Liver (tissue), 9 donors: ENCODE data around the gene MAP3K12. TPM values are rescaled to one million over a fixed set of nuclear protein-coding genes. Genes with fewer than 3 reads are reported as not detected.

Source experiments
- DNase-seq: peaks from one replicate; pipeline ENCODE4 v3.0.0-alpha.2; 2017; ENCODE audit warnings: low spot score
- H3K27ac ChIP-seq, 2 donors: one replicate each; pipeline ENCODE4 v1.7.0; 2013; ENCODE audit warnings: inconsistent platforms in 2 of 2, low read length in 2 of 2, control low read depth in 1 of 2, low read depth in 1 of 2, mild to moderate bottlenecking in 1 of 2
- H3K27me3 ChIP-seq, 4 donors: one replicate each; pipeline versions ENCODE4 v1.6.1 to v1.7.0; 2013; ENCODE audit warnings: low read length in 3 of 4, inconsistent platforms in 1 of 4, mild to moderate bottlenecking in 1 of 4, moderate library complexity in 1 of 4; ENCODE audit not compliant: control insufficient read depth in 4 of 4, insufficient read depth in 4 of 4
- H3K36me3 ChIP-seq, 4 donors: one replicate each; pipeline versions ENCODE4 v1.6.1 to v1.7.0; 2013; ENCODE audit warnings: low read length in 3 of 4, mild to moderate bottlenecking in 3 of 4, low read depth in 1 of 4, moderate library complexity in 1 of 4; ENCODE audit not compliant: control insufficient read depth in 4 of 4, insufficient read depth in 3 of 4
- H3K4me1 ChIP-seq, 4 donors: one replicate each; pipeline versions ENCODE4 v1.6.1 to v1.7.0; 2013; ENCODE audit warnings: low read length in 3 of 4, mild to moderate bottlenecking in 3 of 4, moderate library complexity in 1 of 4; ENCODE audit not compliant: control insufficient read depth in 4 of 4, insufficient read depth in 4 of 4
- H3K4me3 ChIP-seq, 3 donors: one replicate each; pipeline versions ENCODE4 v1.6.1 to v1.7.0; 2013; ENCODE audit warnings: low read length in 3 of 3, control low read depth in 1 of 3, low read depth in 1 of 3, mild to moderate bottlenecking in 1 of 3
- H3K9ac ChIP-seq, 2 donors: one replicate each; pipeline ENCODE4 v1.7.0; 2013; ENCODE audit warnings: low read length in 2 of 2, mild to moderate bottlenecking in 2 of 2, moderate library complexity in 2 of 2, control low read depth in 1 of 2, low read depth in 1 of 2
- H3K9me3 ChIP-seq, 4 donors: one replicate each; pipeline versions ENCODE4 v1.6.1 to v1.7.0; 2013; ENCODE audit warnings: low read length in 3 of 4; ENCODE audit not compliant: control insufficient read depth in 4 of 4
- EGR1 ChIP-seq, 2 donors: IDR thresholded peaks; 2 replicates each; pipeline ENCODE4 v1.6.1; 2016 to 2018; ENCODE audit warnings: antibody characterized with exemption in 2 of 2, low read depth in 2 of 2
- FOXA2 ChIP-seq: IDR thresholded peaks from 2 replicates; pipeline ENCODE4 v1.6.1; 2016; ENCODE audit warnings: antibody characterized with exemption
- HNF4A ChIP-seq, 2 donors: conservative IDR thresholded peaks; 2 replicates each; pipeline ENCODE4 v1.6.1; 2016; ENCODE audit warnings: antibody characterized with exemption in 2 of 2, mild to moderate bottlenecking in 2 of 2
- JUND ChIP-seq, 2 donors: IDR thresholded peaks; 2 replicates each; pipeline ENCODE4 v1.6.1; 2016; ENCODE audit warnings: antibody characterized with exemption in 2 of 2
- NR2F2 ChIP-seq: IDR thresholded peaks from 2 replicates; pipeline ENCODE4 v1.6.1; 2016; ENCODE audit warnings: antibody characterized with exemption
- RAD21 ChIP-seq, 2 donors: IDR thresholded peaks; 2 replicates each; pipeline ENCODE4 v1.6.1; 2016; ENCODE audit warnings: antibody characterized with exemption in 2 of 2, mild to moderate bottlenecking in 2 of 2
- RXRA ChIP-seq, 2 donors: IDR thresholded peaks; 2 replicates each; pipeline ENCODE4 v1.6.1; 2017 to 2018; ENCODE audit warnings: antibody characterized with exemption in 2 of 2, mild to moderate bottlenecking in 1 of 2
- SP1 ChIP-seq: IDR thresholded peaks from 2 replicates; pipeline ENCODE4 v1.6.1; 2018; ENCODE audit warnings: antibody characterized with exemption, mild to moderate bottlenecking
- TAF1 ChIP-seq: conservative IDR thresholded peaks from 2 replicates; pipeline ENCODE4 v1.6.1; 2016; ENCODE audit warnings: antibody characterized with exemption, mild to moderate bottlenecking
- YY1 ChIP-seq: IDR thresholded peaks from 2 replicates; pipeline ENCODE4 v1.6.1; 2016; ENCODE audit warnings: antibody characterized with exemption, mild to moderate bottlenecking
- WGBS: extraction: QIAGEN DNeasy Blood & Tissue Kit; methylation state at CpG from one replicate; pipeline ENCODE4 v1.1.7; 2013; 5-methylcytosine and 5-hydroxymethylcytosine counted together
- polyA plus RNA-seq, 2 donors: library from polyadenylated mRNA; stranded (reverse) in 1 of 2; unstranded in 1 of 2; fragments of 200-250 nt in 1 of 2; fragments of >200 nt in 1 of 2; fragmentation: Nextera tagmentation in 1 of 2; extraction: Ambion mirVana in 1 of 2; gene quantifications; one replicate each; pipeline versions ENCODE4 v1.2.1 to v1.2.3, GENCODE V29; 2013 to 2015
- total RNA-seq, 2 donors: library from RNA; depleted of rRNA; stranded (reverse); fragments of >200 nt; gene quantifications; one replicate each; pipeline ENCODE4 v1.2.3, GENCODE V29; 2014
- TF ChIP-seq, protein P1 (sequence below): fragments of 150-350 bp; IDR thresholded peaks from 2 replicates; pipeline ENCODE4 v1.5.1; 2017; ENCODE audit warnings: improper control_type of control experiment, low read depth, low read length; ENCODE audit not compliant: missing input control
- TF ChIP-seq, protein P2 (sequence below): IDR thresholded peaks from 2 replicates; pipeline ENCODE4 v1.6.1; 2016; ENCODE audit warnings: antibody characterized with exemption, mild to moderate bottlenecking
- TF ChIP-seq, protein P3 (sequence below): IDR thresholded peaks from 2 replicates; pipeline ENCODE4 v1.6.1; 2016; ENCODE audit warnings: antibody characterized with exemption
- donor health status: healthy.
- donor health status: healthy.
- donor health status: healthy.
- donor health status: healthy.
- donor health status: healthy.

MAP3K12 gene
- total and polyA plus RNA-seq, 4 donors: 0.53 to 2.4 (median 1.5) TPM

DNA sequence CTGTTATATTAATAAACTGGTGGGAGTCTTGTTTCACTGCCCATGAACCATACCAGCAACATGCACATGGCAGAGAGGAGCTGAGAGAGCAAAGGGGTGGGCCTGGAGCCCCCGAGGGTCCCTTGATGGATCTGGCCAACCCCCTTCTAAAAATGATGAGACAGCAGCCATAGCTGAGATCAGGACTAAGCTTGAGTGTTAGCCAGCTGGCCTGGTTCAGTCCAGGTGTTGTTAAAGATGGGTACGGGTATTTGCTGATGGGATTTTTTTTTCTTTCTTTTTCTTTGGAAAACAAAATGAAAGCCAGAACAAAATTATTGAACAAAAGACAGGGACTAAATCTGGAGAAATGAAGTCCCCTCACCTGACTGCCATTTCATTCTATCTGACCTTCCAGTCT lies 31.4 kb downstream of the MAP3K12 start:
- no peak for DNase-seq
- TF ChIP-seq HNF4A (conservative IDR thresholded peaks at IDR 0.05) (no peak), RXRA (IDR thresholded peaks at IDR 0.05) (no peak)
- H3K4me1 ChIP-seq: peaks cover 0 to 4% (median 1%) of the 10 kb centered on the region in 4 donors

DNA sequence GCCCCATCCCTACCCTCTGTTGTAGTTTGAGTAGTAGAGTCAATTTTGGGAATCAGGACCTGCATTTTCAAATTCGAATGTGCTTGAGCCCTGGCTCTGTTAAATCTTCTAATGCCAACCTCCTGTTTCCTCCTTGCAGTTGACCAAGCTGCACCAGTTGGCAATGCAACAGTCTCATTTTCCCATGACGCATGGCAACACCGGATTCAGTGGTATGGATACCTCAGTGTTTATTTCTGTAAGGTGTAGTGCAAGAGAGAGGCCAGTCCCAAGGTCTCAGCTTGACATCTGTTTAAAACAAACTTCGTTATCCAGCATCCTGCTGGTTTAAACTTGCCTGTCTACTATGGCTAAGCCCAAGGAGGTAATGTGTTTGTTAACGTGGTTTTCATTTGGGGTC lies 32.2 kb downstream of the MAP3K12 start:
- Histone ChIP-seq H3K36me3 (peaks cover 32 to 98% (median 89%) of the 10 kb centered on the region in 4 donors), H3K27ac (no peak overlapping the region), H3K9ac (no peak overlapping the region), H3K4me1 (peaks cover 0 to 6% (median 3%) of the 10 kb centered on the region in 4 donors), H3K9me3 (no peaks in the 10 kb centered on the region), H3K27me3 (no peaks in the 10 kb centered on the region), H3K4me3 (no peak overlapping the region)
- TF ChIP-seq NR2F2 (no peak), HNF4A (conservative IDR thresholded peaks at IDR 0.05) (no peak), TAF1 (no peak), RXRA (IDR thresholded peaks at IDR 0.05) (no peak), EGR1 (IDR thresholded peaks at IDR 0.05; ENCODE audit: low read depth in 2 of 2) (no peak)
- TF ChIP-seq, protein P1, sequence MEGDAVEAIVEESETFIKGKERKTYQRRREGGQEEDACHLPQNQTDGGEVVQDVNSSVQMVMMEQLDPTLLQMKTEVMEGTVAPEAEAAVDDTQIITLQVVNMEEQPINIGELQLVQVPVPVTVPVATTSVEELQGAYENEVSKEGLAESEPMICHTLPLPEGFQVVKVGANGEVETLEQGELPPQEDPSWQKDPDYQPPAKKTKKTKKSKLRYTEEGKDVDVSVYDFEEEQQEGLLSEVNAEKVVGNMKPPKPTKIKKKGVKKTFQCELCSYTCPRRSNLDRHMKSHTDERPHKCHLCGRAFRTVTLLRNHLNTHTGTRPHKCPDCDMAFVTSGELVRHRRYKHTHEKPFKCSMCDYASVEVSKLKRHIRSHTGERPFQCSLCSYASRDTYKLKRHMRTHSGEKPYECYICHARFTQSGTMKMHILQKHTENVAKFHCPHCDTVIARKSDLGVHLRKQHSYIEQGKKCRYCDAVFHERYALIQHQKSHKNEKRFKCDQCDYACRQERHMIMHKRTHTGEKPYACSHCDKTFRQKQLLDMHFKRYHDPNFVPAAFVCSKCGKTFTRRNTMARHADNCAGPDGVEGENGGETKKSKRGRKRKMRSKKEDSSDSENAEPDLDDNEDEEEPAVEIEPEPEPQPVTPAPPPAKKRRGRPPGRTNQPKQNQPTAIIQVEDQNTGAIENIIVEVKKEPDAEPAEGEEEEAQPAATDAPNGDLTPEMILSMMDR: no peak
- WGBS: 76% methylated on average over 5 of the region's 5 CpGs
- DNase-seq: no peak

More for the DNA sequence above, 31.4 kb downstream of the MAP3K12 start:
- WGBS: 78% methylated on average over 2 of the region's 2 CpGs
- H3K9me3 ChIP-seq: no peaks in the 10 kb centered on the region
- no peak overlapping the region for H3K4me3 ChIP-seq
- peaks cover 30 to 98% (median 88%) of the 10 kb centered on the region in 4 donors for H3K36me3 ChIP-seq
- H3K9ac ChIP-seq: no peak overlapping the region
- H3K27ac ChIP-seq: no peak overlapping the region
- H3K27me3 ChIP-seq: no peaks in the 10 kb centered on the region

DNA sequence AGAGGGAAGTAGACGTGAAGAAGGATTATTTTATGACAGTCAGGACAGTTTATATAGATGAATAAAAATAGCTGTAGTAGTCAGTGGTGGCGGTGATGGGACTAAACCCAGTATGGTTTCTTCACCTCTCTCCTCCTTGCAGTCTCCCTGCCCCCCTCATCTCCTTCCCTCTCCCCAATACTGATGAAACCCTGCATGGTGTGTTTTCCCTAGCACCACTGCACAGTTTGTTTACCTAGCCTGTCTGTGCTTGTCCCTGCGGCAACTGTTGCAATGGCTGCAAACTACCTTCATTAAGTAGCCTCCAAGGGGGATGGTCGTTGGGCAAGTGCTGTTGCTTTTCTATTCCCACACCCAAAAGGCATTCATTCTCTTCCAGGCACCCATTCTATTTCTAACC lies 32.6 kb downstream of the MAP3K12 start:
- H3K27me3 ChIP-seq: no peaks in the 10 kb centered on the region
- H3K9ac ChIP-seq: no peak overlapping the region
- no peak for DNase-seq
- TF ChIP-seq, protein P2, sequence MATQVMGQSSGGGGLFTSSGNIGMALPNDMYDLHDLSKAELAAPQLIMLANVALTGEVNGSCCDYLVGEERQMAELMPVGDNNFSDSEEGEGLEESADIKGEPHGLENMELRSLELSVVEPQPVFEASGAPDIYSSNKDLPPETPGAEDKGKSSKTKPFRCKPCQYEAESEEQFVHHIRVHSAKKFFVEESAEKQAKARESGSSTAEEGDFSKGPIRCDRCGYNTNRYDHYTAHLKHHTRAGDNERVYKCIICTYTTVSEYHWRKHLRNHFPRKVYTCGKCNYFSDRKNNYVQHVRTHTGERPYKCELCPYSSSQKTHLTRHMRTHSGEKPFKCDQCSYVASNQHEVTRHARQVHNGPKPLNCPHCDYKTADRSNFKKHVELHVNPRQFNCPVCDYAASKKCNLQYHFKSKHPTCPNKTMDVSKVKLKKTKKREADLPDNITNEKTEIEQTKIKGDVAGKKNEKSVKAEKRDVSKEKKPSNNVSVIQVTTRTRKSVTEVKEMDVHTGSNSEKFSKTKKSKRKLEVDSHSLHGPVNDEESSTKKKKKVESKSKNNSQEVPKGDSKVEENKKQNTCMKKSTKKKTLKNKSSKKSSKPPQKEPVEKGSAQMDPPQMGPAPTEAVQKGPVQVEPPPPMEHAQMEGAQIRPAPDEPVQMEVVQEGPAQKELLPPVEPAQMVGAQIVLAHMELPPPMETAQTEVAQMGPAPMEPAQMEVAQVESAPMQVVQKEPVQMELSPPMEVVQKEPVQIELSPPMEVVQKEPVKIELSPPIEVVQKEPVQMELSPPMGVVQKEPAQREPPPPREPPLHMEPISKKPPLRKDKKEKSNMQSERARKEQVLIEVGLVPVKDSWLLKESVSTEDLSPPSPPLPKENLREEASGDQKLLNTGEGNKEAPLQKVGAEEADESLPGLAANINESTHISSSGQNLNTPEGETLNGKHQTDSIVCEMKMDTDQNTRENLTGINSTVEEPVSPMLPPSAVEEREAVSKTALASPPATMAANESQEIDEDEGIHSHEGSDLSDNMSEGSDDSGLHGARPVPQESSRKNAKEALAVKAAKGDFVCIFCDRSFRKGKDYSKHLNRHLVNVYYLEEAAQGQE: no peak
- TF ChIP-seq EGR1 (IDR thresholded peaks at IDR 0.05; ENCODE audit: low read depth in 2 of 2) (no peak), YY1 (no peak), SP1 (no peak), FOXA2 (no peak), JUND (IDR thresholded peaks at IDR 0.05) (no peak), HNF4A (conservative IDR thresholded peaks at IDR 0.05) (no peak), RAD21 (IDR thresholded peaks at IDR 0.05) (no peak), NR2F2 (no peak)
- TF ChIP-seq, protein P3, sequence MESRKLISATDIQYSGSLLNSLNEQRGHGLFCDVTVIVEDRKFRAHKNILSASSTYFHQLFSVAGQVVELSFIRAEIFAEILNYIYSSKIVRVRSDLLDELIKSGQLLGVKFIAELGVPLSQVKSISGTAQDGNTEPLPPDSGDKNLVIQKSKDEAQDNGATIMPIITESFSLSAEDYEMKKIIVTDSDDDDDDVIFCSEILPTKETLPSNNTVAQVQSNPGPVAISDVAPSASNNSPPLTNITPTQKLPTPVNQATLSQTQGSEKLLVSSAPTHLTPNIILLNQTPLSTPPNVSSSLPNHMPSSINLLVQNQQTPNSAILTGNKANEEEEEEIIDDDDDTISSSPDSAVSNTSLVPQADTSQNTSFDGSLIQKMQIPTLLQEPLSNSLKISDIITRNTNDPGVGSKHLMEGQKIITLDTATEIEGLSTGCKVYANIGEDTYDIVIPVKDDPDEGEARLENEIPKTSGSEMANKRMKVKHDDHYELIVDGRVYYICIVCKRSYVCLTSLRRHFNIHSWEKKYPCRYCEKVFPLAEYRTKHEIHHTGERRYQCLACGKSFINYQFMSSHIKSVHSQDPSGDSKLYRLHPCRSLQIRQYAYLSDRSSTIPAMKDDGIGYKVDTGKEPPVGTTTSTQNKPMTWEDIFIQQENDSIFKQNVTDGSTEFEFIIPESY: no peak
- H3K4me1 ChIP-seq: peaks cover 0 to 6% (median 3%) of the 10 kb centered on the region in 4 donors
- no peak overlapping the region for H3K4me3 ChIP-seq
- no peak overlapping the region for H3K27ac ChIP-seq
- 75% methylated on average over 4 of the region's 4 CpGs for WGBS
- peaks cover 30 to 98% (median 89%) of the 10 kb centered on the region in 4 donors for H3K36me3 ChIP-seq
- no peaks in the 10 kb centered on the region for H3K9me3 ChIP-seq
